Cardiac fibroblast (primary cell): Measurements from ENCODE around the gene LRRC46.

Experiments
- DNase-seq, 2 donors: peaks; one replicate each; pipeline versions ENCODE4 v3.0.0 to v3.0.0-alpha.2; 2010; ENCODE audit warnings: low read depth in 2 of 2
- H3K4me3 ChIP-seq, 2 donors: replicated peaks in 1 of 2; 1 replicate in 1 of 2; 2 replicates in 1 of 2; pipeline ENCODE4 v1.5.1; 2011; ENCODE audit warnings: low read depth in 2 of 2, low read length in 2 of 2, mild to moderate bottlenecking in 2 of 2, moderate library complexity in 1 of 2
- TF ChIP-seq, protein P1 (sequence below): IDR thresholded peaks from one replicate; pipeline ENCODE4 v1.5.1; 2011; ENCODE audit warnings: low read depth, mild to moderate bottlenecking, low read length, inconsistent platforms

Gene LRRC46

GRCh38 chr17:47804461-47804860, 27.0 kb upstream of the LRRC46 start:
- TF ChIP-seq, protein P1, sequence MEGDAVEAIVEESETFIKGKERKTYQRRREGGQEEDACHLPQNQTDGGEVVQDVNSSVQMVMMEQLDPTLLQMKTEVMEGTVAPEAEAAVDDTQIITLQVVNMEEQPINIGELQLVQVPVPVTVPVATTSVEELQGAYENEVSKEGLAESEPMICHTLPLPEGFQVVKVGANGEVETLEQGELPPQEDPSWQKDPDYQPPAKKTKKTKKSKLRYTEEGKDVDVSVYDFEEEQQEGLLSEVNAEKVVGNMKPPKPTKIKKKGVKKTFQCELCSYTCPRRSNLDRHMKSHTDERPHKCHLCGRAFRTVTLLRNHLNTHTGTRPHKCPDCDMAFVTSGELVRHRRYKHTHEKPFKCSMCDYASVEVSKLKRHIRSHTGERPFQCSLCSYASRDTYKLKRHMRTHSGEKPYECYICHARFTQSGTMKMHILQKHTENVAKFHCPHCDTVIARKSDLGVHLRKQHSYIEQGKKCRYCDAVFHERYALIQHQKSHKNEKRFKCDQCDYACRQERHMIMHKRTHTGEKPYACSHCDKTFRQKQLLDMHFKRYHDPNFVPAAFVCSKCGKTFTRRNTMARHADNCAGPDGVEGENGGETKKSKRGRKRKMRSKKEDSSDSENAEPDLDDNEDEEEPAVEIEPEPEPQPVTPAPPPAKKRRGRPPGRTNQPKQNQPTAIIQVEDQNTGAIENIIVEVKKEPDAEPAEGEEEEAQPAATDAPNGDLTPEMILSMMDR, result no peak
- no peak overlapping the region for H3K4me3 ChIP-seq
- no peak for DNase-seq

- TF ChIP-seq, protein P1, result no peak
- DNase-seq, result no peak
- H3K4me3 ChIP-seq, result no peak overlapping the region
Observed at GRCh38 chr17:47806026-47806912, 25.2 kb upstream of the LRRC46 start.

DNA sequence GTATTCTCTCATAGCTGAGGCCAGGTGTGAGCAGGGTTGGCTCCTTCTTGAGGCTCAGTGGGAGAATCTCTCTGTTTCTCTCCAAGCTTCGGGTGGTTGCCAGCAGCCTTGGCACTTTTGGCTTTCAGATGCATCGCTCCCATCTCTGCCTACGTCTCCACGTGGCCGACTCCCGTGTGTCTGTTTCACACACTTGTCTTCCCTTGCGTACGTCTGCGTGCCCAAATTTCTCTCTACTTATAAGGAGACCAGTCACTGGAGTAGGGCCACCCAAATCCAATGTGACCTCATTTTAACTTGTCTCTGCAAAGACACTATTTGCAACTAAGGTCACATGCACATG, 24.6 kb upstream of the LRRC46 start:
- DNase-seq, result no peak
- no peak overlapping the region for H3K4me3 ChIP-seq
- TF ChIP-seq, protein P1, result no peak

DNA sequence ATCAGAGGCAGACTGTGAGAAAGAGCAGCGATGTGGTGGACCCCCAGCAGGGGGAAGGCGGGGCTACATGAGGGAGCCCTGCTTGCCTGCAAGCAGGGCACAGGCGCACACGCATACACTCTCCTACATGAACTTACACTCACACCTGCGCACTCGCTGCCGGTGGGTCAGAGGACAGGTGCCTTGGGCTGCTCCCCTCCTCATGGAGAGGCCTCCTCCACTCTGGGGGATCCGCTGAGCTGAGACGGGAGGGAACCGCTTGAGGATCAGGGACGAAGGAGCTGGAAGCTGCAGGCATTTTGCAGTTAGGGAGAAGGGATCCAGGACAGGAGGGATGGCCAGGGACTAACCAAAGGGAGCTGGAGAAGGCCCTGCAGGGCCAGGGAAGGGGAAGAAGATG, 24.0 kb upstream of the LRRC46 start:
- TF ChIP-seq, protein P1, result no peak
- no peak for DNase-seq
- H3K4me3 ChIP-seq, result no peak overlapping the region

- no peak overlapping the region for H3K4me3 ChIP-seq
- TF ChIP-seq, protein P1, result no peak
- no peak for DNase-seq
Observed at GRCh38 chr17:47808036-47808829, 23.2 kb upstream of the LRRC46 start.

DNA sequence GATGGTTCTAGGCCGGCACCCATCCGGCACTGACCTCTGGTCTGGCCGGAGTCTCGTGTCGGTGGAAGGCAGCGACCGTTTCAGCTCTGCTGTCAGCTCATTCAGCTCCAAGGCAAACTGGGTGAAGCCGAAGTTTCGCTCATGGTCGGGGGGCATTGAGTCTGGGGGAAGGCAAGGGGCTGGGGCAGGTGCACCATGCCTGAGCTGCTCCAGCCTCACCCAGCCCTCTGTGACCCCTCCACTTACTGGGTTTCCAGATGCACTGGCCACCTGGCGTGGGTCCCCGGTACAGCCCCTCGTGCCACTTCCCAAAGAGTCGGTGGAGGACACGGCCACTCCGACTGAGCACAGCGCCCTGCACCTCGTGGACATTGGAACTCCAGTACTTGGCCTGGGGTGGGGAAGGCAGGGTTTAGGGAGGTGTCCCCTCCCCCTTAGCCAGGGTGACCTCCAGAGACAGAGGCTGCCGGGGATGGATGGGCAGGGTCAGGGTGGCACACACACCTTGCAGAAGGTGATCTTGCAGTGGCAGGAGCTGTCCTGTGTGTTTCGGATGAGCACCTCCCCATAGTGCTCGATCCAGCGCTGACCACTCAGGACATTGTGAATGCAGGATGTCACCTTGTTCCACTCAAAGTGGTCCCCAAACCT, 22.5 kb upstream of the LRRC46 start:
- H3K4me3 ChIP-seq, result no peak overlapping the region
- TF ChIP-seq, protein P1, result no peak
- no peak for DNase-seq
